ENCODE measurements around the gene TTC38. TPM values are rescaled to one million over a fixed set of nuclear protein-coding genes. Genes with fewer than 3 reads are reported as not detected.

The TTC38 gene
- total and polyA plus RNA-seq, 2 donors (not counting 3 experiments of a cell fraction or from before 2014, with no cell fraction given), result 31.6 to 39.7 TPM

- dilution Hi-C loops (cut with MboI; ENCODE audit: extremely low pct_ligation_motif_present, low sequenced_read_pairs), result no loop called here
- Histone ChIP-seq H3K9me3 (replicated peaks; ENCODE audit: control insufficient read depth, insufficient read depth, low read length) (no peaks in the 10 kb centered on the region), H3K36me3 (ENCODE audit: control insufficient read depth in 2 of 2, extremely low read depth in 1 of 2, insufficient read depth in 2 of 2, low read length in 2 of 2) (peaks cover 6% of the 10 kb centered on the region in 2 experiments), H3K79me2 (ENCODE audit: control insufficient read depth, insufficient read depth, low read length) (no peaks in the 10 kb centered on the region), H3K9ac (replicated peaks; ENCODE audit: extremely low read depth, insufficient read depth, low read length) (no peak overlapping the region), H3K27me3 (ENCODE audit: control insufficient read depth in 2 of 2, insufficient read depth in 2 of 2, low read length in 2 of 2) (no peaks in the 10 kb centered on the region), H3K4me3 (replicated peaks in 1 of 3; ENCODE audit: insufficient read depth in 1 of 3, low read depth in 1 of 3, low read length in 3 of 3) (no peak overlapping the region), H3K9me1 (replicated peaks; ENCODE audit: control insufficient read depth, extremely low read depth, insufficient read depth, low read length) (no peaks in the 10 kb centered on the region), H3K4me1 (ENCODE audit: control insufficient read depth, extremely low read depth, insufficient read depth, low read length) (no peaks in the 10 kb centered on the region), H3K4me2 (ENCODE audit: insufficient read depth, low read length) (no peak overlapping the region), H3K27ac (ENCODE audit: insufficient read depth, low read depth, low read length) (no peak overlapping the region), H4K20me1 (replicated peaks; ENCODE audit: control insufficient read depth, extremely low read depth, insufficient read depth, low read length) (no peaks in the 10 kb centered on the region), H2AFZ (ENCODE audit: low read depth, low read length) (no peak overlapping the region)
- TF ChIP-seq POLR2AphosphoS5 (IDR thresholded peaks at IDR 0.05; ENCODE audit: insufficient read depth, low read depth, low read length) (no peak), MAX (IDR thresholded peaks at IDR 0.05; ENCODE audit: insufficient read depth, insufficient read length) (no peak), JUN (IDR thresholded peaks at IDR 0.05; ENCODE audit: borderline replicate concordance, insufficient read depth, insufficient read length, low read depth) (no peak), CTCF (IDR thresholded peaks at IDR 0.05; ENCODE audit: extremely low read depth in 1 of 2, insufficient read depth in 1 of 2, low read depth in 1 of 2, low read length in 2 of 2) (no peak), EZH2 (IDR thresholded peaks at IDR 0.05; ENCODE audit: borderline replicate concordance, low read depth, low read length, severe bottlenecking) (no peak), FOS (IDR thresholded peaks at IDR 0.05; ENCODE audit: borderline replicate concordance, insufficient read depth, low read length) (no peak), GATA2 (IDR thresholded peaks at IDR 0.05; ENCODE audit: insufficient read depth, insufficient read length, low read depth, low read length) (no peak), POLR2A (IDR thresholded peaks at IDR 0.05; ENCODE audit: low read depth, low read length) (no peak), MYC (IDR thresholded peaks at IDR 0.05; ENCODE audit: low read depth, low read length) (no peak)
- ChIA-PET CTCF (interaction anchor here (0.9 kb wide), 1 partner anchor 10 kb away, joined by 3 read pairs; no protein-coding TSS in a partner anchor), POLR2A (no interaction called here)
- FAIRE-seq, result no peak
- DNase-seq (ENCODE audit: low read depth, low spot score), result no peak
- BruUV-seq (replicated peaks), result no TSS peak
- intact Hi-C loops (cut with micrococcal nuclease), result no loop called here
These were observed 61.0 kb downstream of the TTC38 start for GRCh38 chr22:46328797-46329196.

All from endothelial cell of umbilical vein (primary cell).